Suprapubic skin (tissue), 4 donors: Measurements from ENCODE around the gene SPTB. TPM values are rescaled to one million over a fixed set of nuclear protein-coding genes. Genes with fewer than 3 reads are reported as not detected.
A peak's percentile ranks its signal among the peaks of the same experiment; 100 is the strongest.

ENCODE experiments used
- DNase-seq, 2 donors: peaks; one replicate each; pipeline ENCODE4 v3.0.0-alpha.2; 2019; ENCODE audit warnings: low spot score in 2 of 2
- H3K27ac ChIP-seq: fragments of 200-600 bp; sonication (generic); one replicate; pipeline ENCODE4 v1.5.1; 2019
- H3K27me3 ChIP-seq: fragments of 200-600 bp; sonication (generic); one replicate; pipeline ENCODE4 v1.5.1; 2019
- H3K36me3 ChIP-seq: fragments of 200-600 bp; sonication (generic); one replicate; pipeline ENCODE4 v1.5.1; 2019
- H3K4me1 ChIP-seq: fragments of 200-600 bp; sonication (generic); one replicate; pipeline ENCODE4 v1.5.1; 2019
- H3K4me3 ChIP-seq: fragments of 200-600 bp; sonication (generic); one replicate; pipeline ENCODE4 v1.5.1; 2019; ENCODE audit warnings: mild to moderate bottlenecking
- H3K9me3 ChIP-seq: fragments of 200-600 bp; sonication (generic); one replicate; pipeline ENCODE4 v1.5.1; 2019
- EP300 ChIP-seq: sonication (generic); formaldehyde crosslinking; IDR thresholded peaks from one replicate; pipeline ENCODE4 v1.6.1; 2017; ENCODE audit warnings: antibody characterized with exemption
- POLR2A ChIP-seq, 2 donors: fragments of 450-650 bp; IDR thresholded peaks; one replicate each; pipeline ENCODE4 v1.6.1; 2017; ENCODE audit warnings: antibody characterized with exemption in 2 of 2, mild to moderate bottlenecking in 2 of 2, moderate library complexity in 2 of 2
- POLR2AphosphoS5 ChIP-seq, 3 donors: sonication (generic); formaldehyde crosslinking; IDR thresholded peaks; one replicate each; pipeline ENCODE4 v1.6.1; 2017; ENCODE audit warnings: antibody characterized with exemption in 3 of 3
- WGBS: methylation state at CpG from one replicate; pipeline ENCODE4 v1.1.5; 2018; 5-methylcytosine and 5-hydroxymethylcytosine counted together
- total RNA-seq, 4 donors: library from RNA; depleted of rRNA; stranded (reverse); fragments of >200 nt; gene quantifications; one replicate each; pipeline ENCODE4 v1.1.0, GENCODE V29; 2016
- TF ChIP-seq, protein P1 (sequence below), 2 donors: fragments of 200-600 bp in 1 of 2; fragments of 450-650 bp in 1 of 2; sonication (generic) in 1 of 2; IDR thresholded peaks; one replicate each; pipeline ENCODE4 v1.5.1; 2016 to 2019; ENCODE audit warnings: antibody characterized with exemption in 2 of 2, mild to moderate bottlenecking in 1 of 2, moderate library complexity in 1 of 2

SPTB gene
- total RNA-seq, 4 donors from 2014 or later, result 0.44 to 2.4 (median 0.54) TPM

DNA sequence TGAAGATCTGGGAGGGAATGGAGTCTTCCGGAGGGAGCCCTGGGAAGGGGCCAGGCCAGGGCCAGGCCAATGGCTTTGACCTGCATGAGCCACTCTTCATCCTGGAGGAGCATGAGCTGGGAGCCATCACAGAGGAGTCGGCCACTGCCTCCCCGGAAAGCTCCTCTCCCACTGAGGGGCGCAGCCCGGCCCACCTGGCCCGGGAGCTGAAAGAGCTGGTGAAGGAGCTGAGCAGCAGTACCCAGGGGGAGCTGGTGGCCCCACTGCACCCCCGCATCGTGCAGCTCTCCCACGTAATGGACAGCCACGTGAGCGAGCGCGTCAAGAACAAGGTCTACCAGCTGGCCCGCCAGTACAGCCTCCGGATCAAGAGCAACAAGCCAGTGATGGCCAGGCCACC lies 137.7 kb downstream of the SPTB start:
- H3K27ac ChIP-seq, result no peak overlapping the region
- DNase-seq, result no peak
- no peaks in the 10 kb centered on the region for H3K27me3 ChIP-seq
- 97% methylated on average over 12 of the region's 15 CpGs for WGBS
- H3K9me3 ChIP-seq, result no peaks in the 10 kb centered on the region
- TF ChIP-seq POLR2AphosphoS5 (IDR thresholded peaks at IDR 0.05), result no peak
- TF ChIP-seq EP300, result no peak
- TF ChIP-seq, protein P1, sequence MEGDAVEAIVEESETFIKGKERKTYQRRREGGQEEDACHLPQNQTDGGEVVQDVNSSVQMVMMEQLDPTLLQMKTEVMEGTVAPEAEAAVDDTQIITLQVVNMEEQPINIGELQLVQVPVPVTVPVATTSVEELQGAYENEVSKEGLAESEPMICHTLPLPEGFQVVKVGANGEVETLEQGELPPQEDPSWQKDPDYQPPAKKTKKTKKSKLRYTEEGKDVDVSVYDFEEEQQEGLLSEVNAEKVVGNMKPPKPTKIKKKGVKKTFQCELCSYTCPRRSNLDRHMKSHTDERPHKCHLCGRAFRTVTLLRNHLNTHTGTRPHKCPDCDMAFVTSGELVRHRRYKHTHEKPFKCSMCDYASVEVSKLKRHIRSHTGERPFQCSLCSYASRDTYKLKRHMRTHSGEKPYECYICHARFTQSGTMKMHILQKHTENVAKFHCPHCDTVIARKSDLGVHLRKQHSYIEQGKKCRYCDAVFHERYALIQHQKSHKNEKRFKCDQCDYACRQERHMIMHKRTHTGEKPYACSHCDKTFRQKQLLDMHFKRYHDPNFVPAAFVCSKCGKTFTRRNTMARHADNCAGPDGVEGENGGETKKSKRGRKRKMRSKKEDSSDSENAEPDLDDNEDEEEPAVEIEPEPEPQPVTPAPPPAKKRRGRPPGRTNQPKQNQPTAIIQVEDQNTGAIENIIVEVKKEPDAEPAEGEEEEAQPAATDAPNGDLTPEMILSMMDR (IDR thresholded peaks at IDR 0.05), result no peak
- TF ChIP-seq POLR2A (IDR thresholded peaks at IDR 0.05), result no peak
- peaks cover 85% of the 10 kb centered on the region for H3K36me3 ChIP-seq
- no peak overlapping the region for H3K4me3 ChIP-seq
- H3K4me1 ChIP-seq, result peaks cover 19% of the 10 kb centered on the region

DNA sequence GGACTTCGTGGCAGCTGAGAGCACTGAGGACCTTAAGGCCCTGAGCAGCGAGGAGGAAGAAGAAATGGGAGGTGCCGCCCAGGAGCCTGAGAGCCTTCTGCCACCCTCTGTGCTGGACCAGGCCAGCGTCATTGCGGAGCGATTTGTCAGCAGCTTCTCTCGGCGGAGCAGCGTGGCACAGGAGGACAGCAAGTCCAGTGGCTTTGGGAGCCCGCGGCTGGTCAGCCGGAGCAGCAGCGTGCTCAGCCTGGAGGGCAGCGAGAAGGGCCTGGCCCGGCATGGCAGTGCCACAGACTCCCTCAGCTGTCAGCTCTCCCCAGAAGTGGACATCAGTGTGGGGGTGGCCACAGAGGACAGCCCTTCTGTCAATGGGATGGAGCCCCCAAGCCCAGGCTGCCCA lies 138.5 kb downstream of the SPTB start:
- TF ChIP-seq EP300 (no peak), POLR2AphosphoS5 (IDR thresholded peaks at IDR 0.05) (no peak), POLR2A (IDR thresholded peaks at IDR 0.05) (no peak)
- TF ChIP-seq, protein P1 (IDR thresholded peaks at IDR 0.05), result no peak
- Histone ChIP-seq H3K4me1 (peaks cover 22% of the 10 kb centered on the region), H3K9me3 (no peaks in the 10 kb centered on the region), H3K4me3 (no peak overlapping the region), H3K36me3 (peaks cover 84% of the 10 kb centered on the region), H3K27me3 (no peaks in the 10 kb centered on the region), H3K27ac (no peak overlapping the region)
- no peak for DNase-seq
- 98% methylated on average over 8 of the region's 15 CpGs for WGBS

DNA sequence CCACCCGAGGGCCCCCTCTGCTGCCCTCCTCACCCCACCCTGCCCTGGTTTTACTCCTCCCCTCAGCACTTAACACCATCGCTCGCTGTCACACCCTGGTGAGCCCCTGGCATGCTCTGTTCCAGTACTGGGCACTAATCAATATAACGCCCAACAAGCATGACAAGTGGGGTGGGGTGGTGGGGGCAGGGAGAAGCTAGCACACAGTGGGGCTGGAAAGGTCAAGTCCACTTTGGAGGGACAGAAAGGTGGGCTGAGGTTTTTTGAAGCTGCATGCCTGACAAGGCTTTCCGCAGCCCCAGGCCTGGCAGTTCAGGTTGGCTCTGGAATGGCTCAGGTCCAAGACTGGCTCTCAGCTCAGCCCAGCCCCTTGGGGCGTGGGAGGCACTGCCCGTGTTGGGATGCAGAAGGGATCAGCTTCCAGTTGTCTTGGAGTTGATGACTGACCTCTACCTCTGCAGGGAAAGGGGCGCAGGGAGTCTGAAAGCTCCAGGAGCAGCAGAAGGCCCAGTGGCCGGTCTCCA lies 141.4 kb downstream of the SPTB start:
- DNase-seq, result no peak
- no peaks in the 10 kb centered on the region for H3K27me3 ChIP-seq
- no peak overlapping the region for H3K27ac ChIP-seq
- H3K4me1 ChIP-seq, result peaks cover 17% of the 10 kb centered on the region
- no peak overlapping the region for H3K4me3 ChIP-seq
- 75% methylated on average over 5 of the region's 9 CpGs for WGBS
- no peak for TF ChIP-seq EP300
- no peak for TF ChIP-seq POLR2A (IDR thresholded peaks at IDR 0.05)
- TF ChIP-seq, protein P1 (IDR thresholded peaks at IDR 0.05), result no peak
- no peak for TF ChIP-seq POLR2AphosphoS5 (IDR thresholded peaks at IDR 0.05)
- no peaks in the 10 kb centered on the region for H3K9me3 ChIP-seq
- H3K36me3 ChIP-seq, result peaks cover 76% of the 10 kb centered on the region

DNA sequence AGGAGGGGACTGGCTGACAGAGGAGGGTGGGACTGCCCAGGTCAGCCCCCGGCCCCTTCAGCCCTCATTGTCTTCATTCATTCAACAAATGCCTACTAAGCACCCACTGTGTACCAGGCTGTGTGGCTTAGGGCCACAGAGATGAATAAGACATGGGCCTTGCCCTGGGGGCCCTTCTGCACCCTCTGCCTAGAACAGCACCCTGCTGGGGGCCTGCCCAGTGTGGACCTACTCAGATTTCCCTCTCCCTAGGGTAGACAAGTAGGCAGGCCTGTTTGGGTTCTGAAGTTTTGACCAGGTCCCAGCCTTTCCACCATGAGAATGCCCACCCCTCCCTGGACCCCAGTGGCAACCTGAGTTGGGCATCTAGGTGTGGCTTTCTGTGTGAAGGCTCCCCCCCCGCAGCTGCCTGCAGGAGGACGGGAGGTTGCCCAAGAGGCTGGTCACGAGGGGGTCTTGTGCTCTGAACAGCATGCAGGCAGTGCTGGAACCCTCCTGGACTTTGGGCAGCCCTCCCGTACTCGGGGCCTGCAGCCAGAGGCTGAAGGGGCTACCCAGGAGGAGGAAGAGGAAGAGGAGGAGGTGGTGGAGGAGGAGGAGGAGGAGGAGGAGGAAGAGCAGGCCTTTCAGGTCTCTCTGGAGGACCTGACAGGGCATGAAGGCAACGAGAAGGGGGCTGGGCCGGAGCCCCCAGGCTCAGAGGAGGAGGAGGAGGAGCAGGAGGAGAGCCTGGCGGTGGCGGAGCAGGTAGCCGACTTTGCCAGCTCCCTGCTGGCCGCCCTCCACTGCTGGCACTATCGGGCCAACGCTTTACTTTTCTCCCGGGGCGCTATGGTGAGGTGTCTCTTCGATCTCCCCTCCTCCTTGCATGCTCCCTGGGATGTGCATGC lies 142.1 kb downstream of the SPTB start:
- 43% methylated on average over 16 of the region's 17 CpGs for WGBS
- H3K27me3 ChIP-seq, result no peaks in the 10 kb centered on the region
- peaks cover 76% of the 10 kb centered on the region for H3K36me3 ChIP-seq
- TF ChIP-seq EP300 (no peak), POLR2A (IDR thresholded peaks at IDR 0.05) (no peak), POLR2AphosphoS5 (IDR thresholded peaks at IDR 0.05) (no peak)
- TF ChIP-seq, protein P1 (IDR thresholded peaks at IDR 0.05), result no peak
- H3K4me1 ChIP-seq, result peaks cover 17% of the 10 kb centered on the region
- no peak for DNase-seq
- H3K27ac ChIP-seq, result peak overlapping the region; percentile 9
- no peak overlapping the region for H3K4me3 ChIP-seq
- H3K9me3 ChIP-seq, result no peaks in the 10 kb centered on the region
